Measurements from ENCODE around the gene RNF215. TPM values are rescaled to one million over a fixed set of nuclear protein-coding genes. Genes with fewer than 3 reads are reported as not detected.
A peak's percentile ranks its signal among the peaks of the same experiment; 100 is the strongest.
"Not testable (repeated sequence)": the region's sequence is repeated elsewhere in the genome, so short reads cannot be mapped to it uniquely, and the experiment has no call there.

The RNF215 gene
- polyA plus RNA-seq, 3 donors = 16.8 to 24.8 (median 23.7) TPM

GRCh38 chr22:30401024-30401423 lies 13.8 kb upstream of the RNF215 start:
- DNase-seq (ENCODE audit: extremely low read depth in 1 of 11, low read depth in 9 of 11, low spot score in 4 of 11) = not testable (repeated sequence)

GRCh38 chr22:30400159-30400558 lies 12.9 kb upstream of the RNF215 start:
- no peak for DNase-seq (ENCODE audit: extremely low read depth in 1 of 11, low read depth in 9 of 11, low spot score in 4 of 11)

- DNase-seq (ENCODE audit: extremely low read depth in 1 of 11, low read depth in 9 of 11, low spot score in 4 of 11) = no peak
Observed at GRCh38 chr22:30399718-30400117, 12.5 kb upstream of the RNF215 start.

GRCh38 chr22:30398685-30399680 lies 11.8 kb upstream of the RNF215 start:
- no peak for DNase-seq (ENCODE audit: extremely low read depth in 1 of 11, low read depth in 9 of 11, low spot score in 4 of 11)

GRCh38 chr22:30397656-30398635 lies 10.7 kb upstream of the RNF215 start:
- no peak for DNase-seq (ENCODE audit: extremely low read depth in 1 of 11, low read depth in 9 of 11, low spot score in 4 of 11)

- peak in 2 of 11 donors; percentile 31 to 45 for DNase-seq (ENCODE audit: extremely low read depth in 1 of 11, low read depth in 9 of 11, low spot score in 4 of 11)
Observed at GRCh38 chr22:30396871-30397655, 9.9 kb upstream of the RNF215 start, which contains the start of gene SEC14L2. SEC14L2 (plus strand) TSS chr22:30397018; CDS start chr22:30397117, 99 bp downstream.

GRCh38 chr22:30393885-30394284 lies 6.7 kb upstream of the RNF215 start:
- DNase-seq (ENCODE audit: extremely low read depth in 1 of 11, low read depth in 9 of 11, low spot score in 4 of 11) = no peak

- DNase-seq (ENCODE audit: extremely low read depth in 1 of 11, low read depth in 9 of 11, low spot score in 4 of 11) = no peak
Observed at GRCh38 chr22:30393322-30393680, 6.1 kb upstream of the RNF215 start.

- peak in 1 of 11 donors; percentile 40 for DNase-seq (ENCODE audit: extremely low read depth in 1 of 11, low read depth in 9 of 11, low spot score in 4 of 11)
Observed at GRCh38 chr22:30392661-30393321, 5.6 kb upstream of the RNF215 start.

GRCh38 chr22:30390974-30391691 lies 3.9 kb upstream of the RNF215 start:
- DNase-seq (ENCODE audit: extremely low read depth in 1 of 11, low read depth in 9 of 11, low spot score in 4 of 11) = peak in 3 of 11 donors; percentile 38 to 63 (median 58)

- DNase-seq (ENCODE audit: extremely low read depth in 1 of 11, low read depth in 9 of 11, low spot score in 4 of 11) = no peak
Observed at GRCh38 chr22:30386608-30386959, 627 bp downstream of the RNF215 start.

GRCh38 chr22:30385942-30386341 lies 1.3 kb downstream of the RNF215 start:
- DNase-seq (ENCODE audit: extremely low read depth in 1 of 11, low read depth in 9 of 11, low spot score in 4 of 11) = no peak

- DNase-seq (ENCODE audit: extremely low read depth in 1 of 11, low read depth in 9 of 11, low spot score in 4 of 11) = no peak
Observed at GRCh38 chr22:30383061-30383460, 4.2 kb downstream of the RNF215 start.

- DNase-seq (ENCODE audit: extremely low read depth in 1 of 11, low read depth in 9 of 11, low spot score in 4 of 11) = no peak
Observed at GRCh38 chr22:30382340-30382739, 4.9 kb downstream of the RNF215 start.

- DNase-seq (ENCODE audit: extremely low read depth in 1 of 11, low read depth in 9 of 11, low spot score in 4 of 11) = no peak
Observed at GRCh38 chr22:30381264-30381663, 5.9 kb downstream of the RNF215 start.

GRCh38 chr22:30380011-30380410 lies 7.2 kb downstream of the RNF215 start:
- DNase-seq (ENCODE audit: extremely low read depth in 1 of 11, low read depth in 9 of 11, low spot score in 4 of 11) = no peak

GRCh38 chr22:30375312-30375849 lies 11.8 kb downstream of the RNF215 start:
- no peak for DNase-seq (ENCODE audit: extremely low read depth in 1 of 11, low read depth in 9 of 11, low spot score in 4 of 11)
